Smooth muscle cell (in vitro differentiated cells): ENCODE results near the gene SAMMSON. TPM values are rescaled to one million over a fixed set of nuclear protein-coding genes. Genes with fewer than 3 reads are reported as not detected.
A peak's percentile ranks its signal among the peaks of the same experiment; 100 is the strongest.

ENCODE experiments used
- DNase-seq: peaks from one replicate; lab custom pipeline; 2025; ENCODE audit not compliant: unreplicated experiment; lab: John Stamatoyannopoulos, UW
- H2AFZ ChIP-seq: fragments of 200-600 bp; sonication (generic); 2 replicates; pipeline ENCODE4 v1.6.0; 2016; ENCODE audit warnings: antibody characterized with exemption, low read depth, mild to moderate bottlenecking
- H3F3A ChIP-seq: fragments of 200-600 bp; sonication (generic); 2 replicates; pipeline ENCODE4 v1.6.0; 2017; ENCODE audit warnings: antibody characterized with exemption, low read depth
- H3K27ac ChIP-seq: fragments of 200-600 bp; sonication (generic); 2 replicates; pipeline ENCODE4 v1.5.1; 2016; ENCODE audit warnings: low read depth, mild to moderate bottlenecking
- H3K27me3 ChIP-seq: fragments of 200-600 bp; sonication (generic); 2 replicates; pipeline ENCODE4 v1.6.1; 2016; ENCODE audit warnings: low read depth, mild to moderate bottlenecking
- H3K36me3 ChIP-seq: fragments of 200-600 bp; sonication (generic); 2 replicates; pipeline ENCODE4 v1.5.1; 2016; ENCODE audit warnings: low read depth
- H3K4me1 ChIP-seq: fragments of 200-600 bp; sonication (generic); 2 replicates; pipeline ENCODE4 v1.5.1; 2016; ENCODE audit warnings: low read depth
- H3K4me2 ChIP-seq: fragments of 200-600 bp; sonication (generic); 2 replicates; pipeline ENCODE4 v1.6.0; 2016; ENCODE audit warnings: mild to moderate bottlenecking
- H3K4me3 ChIP-seq: fragments of 200-600 bp; sonication (generic); 2 replicates; pipeline ENCODE4 v1.5.1; 2016; ENCODE audit warnings: mild to moderate bottlenecking
- H3K79me2 ChIP-seq: fragments of 200-600 bp; sonication (generic); 2 replicates; pipeline ENCODE4 v1.6.0; 2016; ENCODE audit warnings: low read depth, mild to moderate bottlenecking
- H3K9ac ChIP-seq: fragments of 200-600 bp; sonication (generic); 2 replicates; pipeline ENCODE4 v1.6.0; 2016; ENCODE audit warnings: low read depth
- H3K9me3 ChIP-seq: fragments of 200-600 bp; sonication (generic); replicated peaks from 2 replicates; pipeline ENCODE4 v1.5.1; 2016; ENCODE audit warnings: low read depth
- H4K20me1 ChIP-seq: fragments of 200-600 bp; sonication (generic); 2 replicates; pipeline ENCODE4 v1.6.0; 2016; ENCODE audit warnings: low read depth
- WGBS: methylation state at CpG from one replicate; pipeline ENCODE4 v1.1.7; 2016; ENCODE audit warnings: low lambda C conversion rate; 5-methylcytosine and 5-hydroxymethylcytosine counted together
- polyA plus RNA-seq: library from polyadenylated mRNA; unstranded; fragments of >200 nt; fragmentation: Nextera tagmentation; extraction: Ambion mirVana; gene quantifications from 2 replicates; pipeline ENCODE4 v1.2.1, GENCODE V29; 2016
- total RNA-seq: library from RNA; depleted of rRNA; stranded (reverse); fragments of >200 nt; gene quantifications from 2 replicates; pipeline ENCODE4 v1.2.3, GENCODE V29; 2014
- TF ChIP-seq, protein P1 (sequence below): fragments of 200-600 bp; sonication (generic); IDR thresholded peaks from 2 replicates; pipeline ENCODE4 v1.5.1; 2017; ENCODE audit warnings: borderline replicate concordance, mild to moderate bottlenecking, antibody characterized with exemption; ENCODE audit not compliant: insufficient read depth, poor library complexity, severe bottlenecking

Gene SAMMSON
- total RNA-seq = not detected in 2 replicates
- not detected in 2 replicates for polyA plus RNA-seq

DNA sequence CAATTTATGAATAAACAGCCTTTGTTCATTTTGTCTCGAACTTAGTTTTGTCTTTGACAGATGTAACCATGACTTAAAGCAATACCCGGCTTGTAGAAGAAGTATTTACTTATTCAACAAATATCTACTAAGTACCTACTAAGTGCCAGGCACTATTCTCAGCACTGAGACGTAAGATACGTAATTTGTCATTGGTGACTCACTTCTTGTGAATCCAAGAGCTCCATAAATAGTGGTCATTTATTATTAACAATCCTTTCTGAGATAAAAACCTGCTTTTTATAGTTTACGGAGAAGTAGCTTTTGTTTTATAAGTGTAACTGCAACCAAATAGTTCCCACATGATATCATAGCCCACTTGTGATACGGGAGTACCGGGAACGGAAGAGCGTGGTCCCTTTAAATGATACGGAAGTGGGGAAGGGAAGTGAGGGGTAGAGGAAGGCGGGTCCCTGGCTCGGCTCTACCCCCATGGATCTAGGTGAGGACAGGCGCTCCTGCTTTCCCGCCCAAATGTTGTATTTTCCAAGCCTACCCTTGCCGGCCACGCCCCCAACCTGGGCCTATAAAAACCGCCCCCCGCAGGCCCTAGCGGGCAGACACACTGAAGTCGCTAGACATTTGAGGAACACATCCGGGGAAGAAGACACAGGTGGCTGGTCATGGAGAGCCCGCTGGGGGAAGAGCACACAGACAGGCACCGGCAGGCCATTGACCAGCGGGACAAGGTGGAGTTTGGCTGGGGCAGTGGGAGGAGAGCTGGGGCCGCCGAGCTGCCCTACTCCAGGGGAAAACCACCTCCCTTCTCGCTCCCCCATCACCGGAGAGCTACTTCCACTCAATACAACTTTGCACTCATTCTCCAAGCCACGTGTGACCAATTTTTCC lies at the start of gene SAMMSON:
Gene SAMMSON, plus strand, starts transcription at position 594 of the 888 bp plus-strand sequence.
- Histone ChIP-seq H3K4me2 (peak within 1 kb of the TSS; percentile 7), H3K4me3 (no peak within 1 kb of the TSS), H3K4me1 (peaks cover 5% of the 10 kb centered on the region), H2AFZ (peak within 1 kb of the TSS; percentile 16), H3K27me3 (no peaks in the 10 kb centered on the region), H3K79me2 (no peaks in the 10 kb centered on the region), H4K20me1 (no peaks in the 10 kb centered on the region), H3F3A (no peaks in the 10 kb centered on the region), H3K36me3 (no peaks in the 10 kb centered on the region), H3K9ac (no peak within 1 kb of the TSS), H3K9me3 (no peaks in the 10 kb centered on the region), H3K27ac (no peak within 1 kb of the TSS)
- WGBS = 81% methylated on average over 29 of the region's 29 CpGs
- TF ChIP-seq, protein P1, sequence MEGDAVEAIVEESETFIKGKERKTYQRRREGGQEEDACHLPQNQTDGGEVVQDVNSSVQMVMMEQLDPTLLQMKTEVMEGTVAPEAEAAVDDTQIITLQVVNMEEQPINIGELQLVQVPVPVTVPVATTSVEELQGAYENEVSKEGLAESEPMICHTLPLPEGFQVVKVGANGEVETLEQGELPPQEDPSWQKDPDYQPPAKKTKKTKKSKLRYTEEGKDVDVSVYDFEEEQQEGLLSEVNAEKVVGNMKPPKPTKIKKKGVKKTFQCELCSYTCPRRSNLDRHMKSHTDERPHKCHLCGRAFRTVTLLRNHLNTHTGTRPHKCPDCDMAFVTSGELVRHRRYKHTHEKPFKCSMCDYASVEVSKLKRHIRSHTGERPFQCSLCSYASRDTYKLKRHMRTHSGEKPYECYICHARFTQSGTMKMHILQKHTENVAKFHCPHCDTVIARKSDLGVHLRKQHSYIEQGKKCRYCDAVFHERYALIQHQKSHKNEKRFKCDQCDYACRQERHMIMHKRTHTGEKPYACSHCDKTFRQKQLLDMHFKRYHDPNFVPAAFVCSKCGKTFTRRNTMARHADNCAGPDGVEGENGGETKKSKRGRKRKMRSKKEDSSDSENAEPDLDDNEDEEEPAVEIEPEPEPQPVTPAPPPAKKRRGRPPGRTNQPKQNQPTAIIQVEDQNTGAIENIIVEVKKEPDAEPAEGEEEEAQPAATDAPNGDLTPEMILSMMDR = no peak
- no peak for DNase-seq

DNA sequence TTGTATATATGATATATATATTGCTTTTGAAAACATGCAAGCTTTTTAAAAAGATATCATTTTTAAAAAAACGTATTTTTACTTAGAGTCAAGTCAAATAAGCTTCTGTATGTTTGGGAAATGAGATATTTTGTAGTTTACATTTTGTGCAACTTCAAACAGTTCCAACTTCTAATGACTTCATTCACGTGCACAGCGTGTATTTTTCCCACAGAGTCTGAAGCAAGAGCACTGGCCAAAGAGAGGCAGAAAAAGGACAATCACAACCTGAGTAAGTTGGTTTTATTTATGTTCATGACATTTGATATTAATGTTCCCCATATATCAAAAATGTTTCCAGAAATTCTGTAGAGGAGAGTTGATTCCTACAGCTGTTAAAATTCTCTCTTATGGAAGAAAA lies 47.9 kb upstream of the SAMMSON start:
- Histone ChIP-seq H2AFZ (no peak overlapping the region), H3K9me3 (no peaks in the 10 kb centered on the region), H3K4me1 (no peaks in the 10 kb centered on the region), H3K27ac (no peak overlapping the region), H3K36me3 (no peaks in the 10 kb centered on the region), H3K9ac (no peak overlapping the region), H3F3A (no peaks in the 10 kb centered on the region), H4K20me1 (no peaks in the 10 kb centered on the region), H3K27me3 (peaks cover 11% of the 10 kb centered on the region), H3K79me2 (no peaks in the 10 kb centered on the region), H3K4me2 (no peak overlapping the region), H3K4me3 (no peak overlapping the region)
- TF ChIP-seq, protein P1 = no peak
- no peak for DNase-seq
- 72% methylated on average over 3 of the region's 3 CpGs for WGBS

DNA sequence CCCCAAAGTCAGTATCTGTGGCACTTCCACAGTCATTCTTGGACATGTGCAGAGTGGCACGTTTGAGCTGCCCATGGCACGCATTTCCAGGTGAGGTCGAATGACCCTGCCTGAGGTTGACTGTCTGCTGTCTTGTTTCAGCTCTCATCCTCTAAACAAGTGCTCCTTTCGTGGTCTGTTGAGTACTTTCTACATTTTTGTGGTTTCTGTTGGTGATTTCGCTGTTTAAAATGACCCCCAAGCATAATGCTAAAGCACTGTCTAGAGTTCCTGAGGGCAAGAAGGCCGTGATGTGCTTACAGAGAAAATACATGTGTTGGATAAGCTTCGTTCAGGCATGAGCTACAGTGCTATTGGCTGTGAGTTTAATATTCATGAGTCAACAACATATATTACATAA lies 40.0 kb upstream of the SAMMSON start:
- H3K4me2 ChIP-seq = no peak overlapping the region
- TF ChIP-seq, protein P1 = no peak
- H4K20me1 ChIP-seq = no peaks in the 10 kb centered on the region
- no peak overlapping the region for H2AFZ ChIP-seq
- H3K4me3 ChIP-seq = no peak overlapping the region
- H3K79me2 ChIP-seq = no peaks in the 10 kb centered on the region
- 62% methylated on average over 7 of the region's 7 CpGs for WGBS
- H3K27ac ChIP-seq = no peak overlapping the region
- H3K9ac ChIP-seq = no peak overlapping the region
- H3F3A ChIP-seq = no peaks in the 10 kb centered on the region
- DNase-seq = no peak
- H3K4me1 ChIP-seq = no peaks in the 10 kb centered on the region
- H3K27me3 ChIP-seq = peaks cover 11% of the 10 kb centered on the region
- H3K36me3 ChIP-seq = no peaks in the 10 kb centered on the region
- H3K9me3 ChIP-seq = no peaks in the 10 kb centered on the region
